A673 (cell line): Measurements from ENCODE around the gene TCF7.

Experiments used
- CTCF ChIP-seq: fragments of 300-800, 200-600 bp; sonication (generic); conservative IDR thresholded peaks from 2 replicates; pipeline ENCODE4 v1.5.1; 2017; ENCODE audit warnings: low read depth, mild to moderate bottlenecking, antibody characterized with exemption, low read length, moderate library complexity, mixed read lengths
- EZH2 ChIP-seq: fragments of 200-600 bp; sonication (generic); IDR thresholded peaks from 2 replicates; pipeline ENCODE4 v1.6.1; 2017; ENCODE audit warnings: borderline replicate concordance, low read depth, mild to moderate bottlenecking, mixed read lengths, antibody characterized with exemption, low read length; ENCODE audit not compliant: poor library complexity, severe bottlenecking

GRCh38 chr5:134122530-134122929, 8.0 kb downstream of the TCF7 start:
- TF ChIP-seq CTCF (no peak), EZH2 (no peak)
